Measurements from ENCODE around the gene AP2M1. TPM values are rescaled to one million over a fixed set of nuclear protein-coding genes. Genes with fewer than 3 reads are reported as not detected.
A peak's percentile ranks its signal among the peaks of the same experiment; 100 is the strongest.

AP2M1 gene
- total and polyA plus RNA-seq, 2 of the 13 experiments (the other 11 are each of a cell fraction or from before 2014, with no cell fraction given), result 126 to 146 TPM

GRCh38 chr3:184154885-184155643 is 19.6 kb upstream of the AP2M1 start, which contains the start of gene DVL3:
Gene DVL3 (plus strand): TSS chr3:184155377. CDS start chr3:184155636, 259 bp downstream.
- Histone ChIP-seq H3K9ac (ENCODE audit: insufficient read depth, low read depth, low read length) (peak within 1 kb of the TSS; percentile 97), H2AFZ (ENCODE audit: low read length) (peak within 1 kb of the TSS; percentile 84), H3K27ac (ENCODE audit: extremely low read length, insufficient read depth, low read length) (peak within 1 kb of the TSS; percentile 96), H3K27me3 (ENCODE audit: control insufficient read depth in 1 of 2, insufficient read depth in 2 of 2, low read length in 2 of 2) (no peaks in the 10 kb centered on the region; a peak in 1 of 5 replicates), H4K20me1 (ENCODE audit: insufficient read depth, low read length) (peaks cover 18% of the 10 kb centered on the region; the same call in 1 of the 2 replicates), H3K4me1 (ENCODE audit: insufficient read depth, low read length) (peaks cover 37% of the 10 kb centered on the region), H3K79me2 (ENCODE audit: insufficient read depth, low read length) (peaks cover 40% of the 10 kb centered on the region), H3K4me3 (replicated peaks in 1 of 3; ENCODE audit: insufficient read depth in 1 of 3, low read depth in 2 of 3, low read length in 3 of 3) (peak within 1 kb of the TSS; percentile 77 to 100 (median 99)), H3K36me3 (replicated peaks in 1 of 2; ENCODE audit: control insufficient read depth in 1 of 2, insufficient read depth in 2 of 2, low read length in 2 of 2) (no peaks in the 10 kb centered on the region), H3K9me3 (ENCODE audit: low read length) (no peaks in the 10 kb centered on the region), H3K4me2 (ENCODE audit: low read depth, low read length) (peak within 1 kb of the TSS; percentile 92)
- ChIA-PET POLR2A (interaction anchor here (0.8 to 3.1 kb wide), 9 partner anchors 10 to 182 kb away, joined by 3 to 28 read pairs (median 4); partner anchors contain the start of genes ABCF3, AP2M1, EIF2B5 and FAM131A), CTCF (ENCODE audit: low intra/inter-chr PET ratio, low total read pairs) (no interaction called here)
- ATAC-seq, result peak; percentile 68
- no TSS peak for BruUV-seq (replicated peaks)
- 5% methylated on average over 17 of the region's 84 CpGs for WGBS (ENCODE audit: low lambda C conversion rate)
- in situ Hi-C loops (cut with HindIII; ENCODE audit: extremely low pct_ligation_motif_present, low pct_unique_long_range_greater_than_20kb) (loop anchor here (5.0 kb wide), 1 partner anchor 92 kb away; the partner anchor contains the start of genes ALG3 and EEF1AKMT4), intact Hi-C loops (cut with micrococcal nuclease; ENCODE audit: unreplicated experiment) (no loop called here)
- DNase-seq (ENCODE audit: low spot score), result peak; percentile 50
- FAIRE-seq, result no peak
- no peak for TF ChIP-seq PITX1 (CRISPR knock-in tag; IDR thresholded peaks at IDR 0.05)
- no peak for TF ChIP-seq HDAC6 (IDR thresholded peaks at IDR 0.05; ENCODE audit: low read depth, low read length)
- TF ChIP-seq MTF2 (CRISPR knock-in tag; IDR thresholded peaks at IDR 0.05; ENCODE audit: borderline replicate concordance), result peak; percentile 55; the same call in 1 of the 2 replicates
- no peak for TF ChIP-seq MBD4 (IDR thresholded peaks at IDR 0.05; ENCODE audit: borderline replicate concordance, low read length)
- TF ChIP-seq ZFP90 (CRISPR knock-in tag; IDR thresholded peaks at IDR 0.05; ENCODE audit: borderline replicate concordance), result no peak
- no peak for TF ChIP-seq RNF2 (conservative IDR thresholded peaks at IDR 0.05; ENCODE audit: low read depth)
- no peak; the same call in 1 of the 2 replicates for TF ChIP-seq TBX2 (CRISPR knock-in tag; IDR thresholded peaks at IDR 0.05; ENCODE audit: borderline replicate concordance)
- TF ChIP-seq ZNF574 (CRISPR knock-in tag; IDR thresholded peaks at IDR 0.05), result peak; percentile 62
- no peak for TF ChIP-seq DMTF1 (CRISPR knock-in tag; IDR thresholded peaks at IDR 0.05)
- TF ChIP-seq HNF4A (CRISPR knock-in tag; IDR thresholded peaks at IDR 0.05), result no peak
- TF ChIP-seq TGIF2 (CRISPR knock-in tag; IDR thresholded peaks at IDR 0.05), result 0 out of 2 replicates have a peak, but pooled peaks have one; percentile 21
- no peak for TF ChIP-seq ZNF562 (CRISPR knock-in tag; IDR thresholded peaks at IDR 0.05; ENCODE audit: borderline replicate concordance)
- TF ChIP-seq MXI1 (IDR thresholded peaks at IDR 0.05; ENCODE audit: borderline replicate concordance, low read depth, low read length), result peak; percentile 65; the same call in 1 of the 3 replicates
- TF ChIP-seq ZKSCAN1 (IDR thresholded peaks at IDR 0.05; ENCODE audit: low read length), result no peak
- no peak for TF ChIP-seq TP53 (CRISPR knock-in tag; conservative IDR thresholded peaks at IDR 0.05)
- TF ChIP-seq TCF12 (IDR thresholded peaks at IDR 0.05), result no peak
- no peak for TF ChIP-seq TCF12 (CRISPR knock-in tag; IDR thresholded peaks at IDR 0.05)
- no peak for TF ChIP-seq ZNF644 (CRISPR knock-in tag; IDR thresholded peaks at IDR 0.05; ENCODE audit: low read depth)
- TF ChIP-seq MTA1 (CRISPR knock-in tag; IDR thresholded peaks at IDR 0.05; ENCODE audit: borderline replicate concordance), result no peak
- no peak for TF ChIP-seq MEIS1 (CRISPR knock-in tag; IDR thresholded peaks at IDR 0.05; ENCODE audit: borderline replicate concordance)
